Measurements from ENCODE around the gene AHCYL2. TPM values are rescaled to one million over a fixed set of nuclear protein-coding genes. Genes with fewer than 3 reads are reported as not detected.

AHCYL2 gene
- total and polyA plus RNA-seq, 2 donors (not counting 3 experiments of a cell fraction or from before 2014, with no cell fraction given), result 10.8 to 13.5 TPM

- H3K27ac ChIP-seq (ENCODE audit: insufficient read depth, low read depth, low read length), result no peak overlapping the region
- H3K9me1 ChIP-seq (replicated peaks; ENCODE audit: control insufficient read depth, extremely low read depth, insufficient read depth, low read length), result no peaks in the 10 kb centered on the region
- TF ChIP-seq EZH2 (IDR thresholded peaks at IDR 0.05; ENCODE audit: borderline replicate concordance, low read depth, low read length, severe bottlenecking), result no peak
- no peak for TF ChIP-seq MAX (IDR thresholded peaks at IDR 0.05; ENCODE audit: insufficient read depth, insufficient read length)
- TF ChIP-seq CTCF (IDR thresholded peaks at IDR 0.05; ENCODE audit: extremely low read depth in 1 of 2, insufficient read depth in 1 of 2, low read depth in 1 of 2, low read length in 2 of 2), result no peak
- TF ChIP-seq FOS (IDR thresholded peaks at IDR 0.05; ENCODE audit: borderline replicate concordance, insufficient read depth, low read length), result no peak
- H3K27me3 ChIP-seq (ENCODE audit: control insufficient read depth in 2 of 2, insufficient read depth in 2 of 2, low read length in 2 of 2), result no peaks in the 10 kb centered on the region
- peaks cover 15% of the 10 kb centered on the region for H3K4me1 ChIP-seq (ENCODE audit: control insufficient read depth, extremely low read depth, insufficient read depth, low read length)
- H3K4me2 ChIP-seq (ENCODE audit: insufficient read depth, low read length), result no peak overlapping the region
- peaks cover 2% of the 10 kb centered on the region for H3K79me2 ChIP-seq (ENCODE audit: control insufficient read depth, insufficient read depth, low read length)
- no peak for DNase-seq (ENCODE audit: low read depth, low spot score)
- H4K20me1 ChIP-seq (replicated peaks; ENCODE audit: control insufficient read depth, extremely low read depth, insufficient read depth, low read length), result no peaks in the 10 kb centered on the region
- no peaks in the 10 kb centered on the region for H3K36me3 ChIP-seq (ENCODE audit: control insufficient read depth in 2 of 2, extremely low read depth in 1 of 2, insufficient read depth in 2 of 2, low read length in 2 of 2)
- no peak overlapping the region for H3K4me3 ChIP-seq (replicated peaks in 1 of 3; ENCODE audit: insufficient read depth in 1 of 3, low read depth in 1 of 3, low read length in 3 of 3)
- dilution Hi-C loops (cut with MboI; ENCODE audit: extremely low pct_ligation_motif_present, low sequenced_read_pairs) (no loop called here), intact Hi-C loops (cut with micrococcal nuclease) (no loop called here)
- no TSS peak for BruUV-seq (replicated peaks)
- ChIA-PET POLR2A (no interaction called here), CTCF (interaction anchor here (1.5 to 2.2 kb wide), 3 partner anchors 10 to 71 kb away, joined by 3 to 8 read pairs (median 4); no protein-coding TSS in a partner anchor)
- FAIRE-seq, result no peak
- no peak overlapping the region for H2AFZ ChIP-seq (ENCODE audit: low read depth, low read length)
- no peaks in the 10 kb centered on the region for H3K9me3 ChIP-seq (replicated peaks; ENCODE audit: control insufficient read depth, insufficient read depth, low read length)
- H3K9ac ChIP-seq (replicated peaks; ENCODE audit: extremely low read depth, insufficient read depth, low read length), result no peak overlapping the region
These were observed 3.1 kb downstream of the AHCYL2 start for GRCh38 chr7:129227646-129228578.
